Pancreas (tissue), 10 donors: ENCODE data around the gene ADAP2. TPM values are rescaled to one million over a fixed set of nuclear protein-coding genes. Genes with fewer than 3 reads are reported as not detected.
"Not testable (repeated sequence)": the region's sequence is repeated elsewhere in the genome, so short reads cannot be mapped to it uniquely, and the experiment has no call there.

Source experiments
- ATAC-seq, 4 donors: fragments of 200-7000 bp; cut with Tn5 transposase; one replicate each; pipeline versions ENCODE4 v1.8.0 to v1.9.1; 2020; ENCODE audit warnings: mild to moderate bottlenecking in 4 of 4, moderate library complexity in 4 of 4
- DNase-seq, 6 donors: peaks; one replicate each; pipeline ENCODE4 v3.0.0-alpha.2; 2020
- FAIRE-seq: peaks from 2 replicates; lab custom pipeline; 2012; peaks lifted over from hg19 to GRCh38; lab: Jason Lieb, UNC
- H3K27ac ChIP-seq, 4 donors: fragments of 200-600 bp; sonication (generic); 1 replicate in 3 of 4; 2 replicates in 1 of 4; pipeline versions ENCODE4 v1.5.0 to v1.8.0; 2020
- H3K27me3 ChIP-seq, 4 donors: fragments of 200-600 bp; one replicate each; pipeline ENCODE4 v1.8.0; 2021
- H3K36me3 ChIP-seq, 3 donors: fragments of 200-600 bp; sonication (generic) in 1 of 3; one replicate each; pipeline versions ENCODE4 v1.5.0 to v1.8.0; 2020 to 2021
- H3K4me1 ChIP-seq, 3 donors: fragments of 200-600 bp; one replicate each; pipeline ENCODE4 v1.8.0; 2021
- H3K4me3 ChIP-seq, 4 donors: fragments of 200-600 bp; sonication (generic) in 2 of 4; one replicate each; pipeline versions ENCODE4 v1.5.0 to v1.8.0; 2020 to 2021
- H3K9me3 ChIP-seq, 4 donors: fragments of 200-600 bp; one replicate each; pipeline ENCODE4 v1.8.0; 2021
- CTCF ChIP-seq, 4 donors: fragments of 200-600 bp; sonication (generic) in 3 of 4; IDR thresholded peaks; one replicate each; pipeline versions ENCODE4 v1.5.0 to v1.8.0; 2021; ENCODE audit warnings: antibody characterized with exemption in 4 of 4
- WGBS, 2 donors: extraction: QIAGEN DNeasy Blood & Tissue Kit; methylation state at CpG; one replicate each; pipeline ENCODE4 v1.1.7; 2013; 5-methylcytosine and 5-hydroxymethylcytosine counted together
- intact Hi-C, 3 donors: fragments of 100-400 bp; cut with DNase I; formaldehyde crosslinking; loops; one replicate each; pipeline versions ENCODE4 v1.11.1 to v1.14.2; 2022
- polyA plus RNA-seq, 2 donors: library from polyadenylated mRNA; stranded (reverse); fragments of 200-250 nt; gene quantifications; one replicate each; pipeline ENCODE4 v1.2.3, GENCODE V29; 2013
- total RNA-seq, 6 donors: library from RNA; stranded (reverse); fragmentation: NEBNext Ultra II Directional in 4 of 6; extraction: Animal tissue kit (Norgen Biotek cat#: 25700) in 4 of 6; gene quantifications; one replicate each; pipeline versions ENCODE4 v1.2.1 to v1.2.4, GENCODE V29; 2021 to 2023
- donor health status: healthy with polysubstance abuse.
- donor health status: DM: no; HTN: no; CAD: no; lungs with moderate emphysema.
- donor health status: DM: no; HTN: no; CAD: no.
- donor health status: control.
- donor health status: control.
- donor health status: Bipolar disorder and iron deficiency.
- donor health status: DM: yes; HTN: yes; CAD: no.
- donor health status: DM: no; HTN: no; CAD: no.
- donor health status: DM: no; HTN: no; CAD: no.
- donor health status: DM: yes; HTN: yes; CAD: no.

The ADAP2 gene
- total and polyA plus RNA-seq, 8 donors, result 2.1 to 13.3 (median 3.3) TPM

DNA sequence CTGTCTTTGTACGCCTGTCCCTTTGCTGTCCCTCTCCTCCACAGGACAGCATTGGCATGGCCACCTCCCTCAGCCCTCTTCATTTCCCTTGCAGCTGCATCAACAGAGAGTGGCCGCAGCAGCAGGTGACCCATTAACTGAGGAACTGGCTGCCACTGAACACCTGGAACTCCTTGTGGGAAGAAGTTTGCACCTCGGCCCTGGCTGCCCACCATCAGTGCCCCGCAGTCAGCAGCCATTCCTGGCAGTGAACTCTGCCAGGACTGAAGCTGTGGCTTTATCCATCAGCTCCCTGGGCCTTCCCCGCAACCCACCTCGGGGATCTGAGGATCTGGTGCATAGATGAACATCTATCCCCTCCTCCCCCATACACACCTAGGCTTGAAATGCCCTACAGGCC lies 36.0 kb downstream of the ADAP2 start:
- Histone ChIP-seq H3K9me3 (no peaks in the 10 kb centered on the region), H3K36me3 (no peaks in the 10 kb centered on the region), H3K27ac (no peak overlapping the region), H3K27me3 (no peaks in the 10 kb centered on the region), H3K4me1 (no peaks in the 10 kb centered on the region), H3K4me3 (no peak overlapping the region)
- DNase-seq, result no peak
- FAIRE-seq, result no peak
- intact Hi-C loops, result no loop called here
- no peak for ATAC-seq
- TF ChIP-seq CTCF (IDR thresholded peaks at IDR 0.05), result no peak
- WGBS, 2 donors, result 85 to 86% methylated on average over 6 of the region's 6 CpGs

GRCh38 chr17:30958187-30958586 lies 36.4 kb downstream of the ADAP2 start:
- no peaks in the 10 kb centered on the region for H3K27me3 ChIP-seq
- no peak for FAIRE-seq
- intact Hi-C loops, result no loop called here
- H3K27ac ChIP-seq, result peak overlapping the region in 1 of 4 donors; percentile 15
- H3K36me3 ChIP-seq, result no peaks in the 10 kb centered on the region
- H3K4me1 ChIP-seq, result no peaks in the 10 kb centered on the region
- no peaks in the 10 kb centered on the region for H3K9me3 ChIP-seq
- DNase-seq, result no peak
- ATAC-seq, result no peak
- no peak overlapping the region for H3K4me3 ChIP-seq
- no peak for TF ChIP-seq CTCF (IDR thresholded peaks at IDR 0.05)
- whole genome bisulfite sequencing, 2 donors, result 87 to 90% methylated on average over 7 of the region's 7 CpGs

GRCh38 chr17:30961209-30962188 lies 39.8 kb downstream of the ADAP2 start:
- DNase-seq (no peak), ATAC-seq (peak in 2 of 4 donors; percentile 23 to 66), FAIRE-seq (no peak)
- Histone ChIP-seq H3K4me3 (no peak overlapping the region), H3K9me3 (no peaks in the 10 kb centered on the region), H3K4me1 (no peaks in the 10 kb centered on the region), H3K27ac (peak overlapping the region in 1 of 4 donors; percentile 15), H3K36me3 (no peaks in the 10 kb centered on the region), H3K27me3 (no peaks in the 10 kb centered on the region)
- TF ChIP-seq CTCF (IDR thresholded peaks at IDR 0.05), result no peak
- 85% methylated on average over 9 of the region's 9 CpGs for WGBS, 2 donors
- intact Hi-C loops, result no loop called here

GRCh38 chr17:30964312-30964711 lies 42.6 kb downstream of the ADAP2 start:
- H3K9me3 ChIP-seq, DNase-seq, H3K4me1 ChIP-seq, H3K36me3 ChIP-seq, ATAC-seq, FAIRE-seq, H3K27ac ChIP-seq, H3K4me3 ChIP-seq, H3K27me3 ChIP-seq, intact Hi-C loops: not testable (repeated sequence)
- WGBS, 2 donors, result 95 to 99% methylated on average over 8 of the region's 8 CpGs

DNA sequence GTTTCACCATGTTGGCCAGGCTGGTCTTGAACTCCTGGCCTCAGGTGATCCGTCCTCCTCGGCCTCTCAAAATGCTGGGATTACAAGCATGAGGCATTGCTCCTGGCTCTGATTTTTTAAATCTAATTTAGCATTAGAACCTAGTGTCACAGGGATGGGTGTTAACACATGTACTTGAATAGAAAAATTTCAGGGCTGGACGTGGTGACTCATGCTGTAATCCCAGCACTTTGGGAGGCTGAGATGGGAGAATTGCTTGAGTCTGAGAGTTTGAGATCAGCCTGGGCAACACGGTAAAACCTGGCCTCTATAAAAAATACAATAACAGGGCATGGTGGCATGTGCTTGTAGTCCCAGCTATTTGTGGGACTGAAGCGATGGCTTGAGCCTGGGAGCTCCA lies 43.1 kb downstream of the ADAP2 start:
- H3K4me3 ChIP-seq, result no peak overlapping the region
- H3K4me1 ChIP-seq, result peaks cover 0 to under 1% (median 0%) of the 10 kb centered on the region in 3 donors
- no peak for TF ChIP-seq CTCF (IDR thresholded peaks at IDR 0.05)
- no peak for FAIRE-seq
- ATAC-seq, result no peak
- DNase-seq, result no peak
- intact Hi-C loops, result no loop called here
- no peaks in the 10 kb centered on the region for H3K36me3 ChIP-seq
- WGBS, 2 donors, result 83 to 88% methylated on average over 5 of the region's 5 CpGs
- H3K9me3 ChIP-seq, result no peaks in the 10 kb centered on the region
- H3K27ac ChIP-seq, result no peak overlapping the region
- H3K27me3 ChIP-seq, result no peaks in the 10 kb centered on the region
